Osteoblast (primary cell): Measurements from ENCODE around the gene FXYD5. TPM values are rescaled to one million over a fixed set of nuclear protein-coding genes. Genes with fewer than 3 reads are reported as not detected.
A peak's percentile ranks its signal among the peaks of the same experiment; 100 is the strongest.

ENCODE experiments used
- DNase-seq: peaks from one replicate; pipeline ENCODE4 v3.0.0; 2011; ENCODE audit warnings: low spot score, mixed read lengths; ENCODE audit not compliant: insufficient read length; ENCODE audit errors: missing footprints
- H2AFZ ChIP-seq: 2 replicates; pipeline ENCODE4 v1.6.0; 2011; ENCODE audit warnings: mild to moderate bottlenecking, low read length
- H3K27ac ChIP-seq: 2 replicates; pipeline ENCODE4 v1.5.1; 2011; ENCODE audit warnings: mild to moderate bottlenecking, low read depth, low read length, moderate library complexity
- H3K27me3 ChIP-seq: 2 replicates; pipeline ENCODE4 v1.6.0; 2012; ENCODE audit warnings: mild to moderate bottlenecking, control low read depth, inconsistent platforms, low read length, moderate library complexity; ENCODE audit not compliant: insufficient read depth
- H3K36me3 ChIP-seq: 2 replicates; pipeline ENCODE4 v1.5.1; 2011; ENCODE audit warnings: mild to moderate bottlenecking, low read length, control low read depth, moderate library complexity; ENCODE audit not compliant: insufficient read depth
- H3K4me1 ChIP-seq: 2 replicates; pipeline ENCODE4 v1.5.1; 2011; ENCODE audit warnings: mild to moderate bottlenecking, low read length, control low read depth, moderate library complexity; ENCODE audit not compliant: insufficient read depth
- H3K4me2 ChIP-seq: 2 replicates; pipeline ENCODE4 v1.6.0; 2011; ENCODE audit warnings: mild to moderate bottlenecking, low read length; ENCODE audit not compliant: insufficient read depth
- H3K4me3 ChIP-seq: fragments of 200-600 bp; sonication (generic); 3 replicates; pipeline ENCODE4 v1.5.1; 2012; ENCODE audit warnings: mild to moderate bottlenecking, low read length, inconsistent platforms; ENCODE audit not compliant: insufficient read depth
- H3K79me2 ChIP-seq: 2 replicates; pipeline ENCODE4 v1.6.0; 2012; ENCODE audit warnings: mild to moderate bottlenecking, low read length, control low read depth, inconsistent platforms; ENCODE audit not compliant: insufficient read depth
- H3K9me3 ChIP-seq: 2 replicates; pipeline ENCODE4 v1.5.1; 2011; ENCODE audit warnings: low read depth, low read length, control low read depth
- H4K20me1 ChIP-seq: 2 replicates; pipeline ENCODE4 v1.6.0; 2012; ENCODE audit warnings: mild to moderate bottlenecking, low read length, control low read depth; ENCODE audit not compliant: insufficient read depth
- CTCF ChIP-seq: IDR thresholded peaks from 2 replicates; pipeline ENCODE4 v1.5.1; 2011; ENCODE audit warnings: mild to moderate bottlenecking, low read depth, low read length, moderate library complexity; ENCODE audit errors: extremely low read depth
- total RNA-seq: library from RNA; depleted of rRNA; stranded (reverse); fragments of >200 nt; gene quantifications from 2 replicates; pipeline ENCODE4 v1.2.3, GENCODE V29; 2012

The FXYD5 gene
- total RNA-seq, 1 donor = 29.0 TPM

- no peak overlapping the region for H3K27ac ChIP-seq
- no peaks in the 10 kb centered on the region for H3K36me3 ChIP-seq
- no peaks in the 10 kb centered on the region for H3K79me2 ChIP-seq
- H3K4me2 ChIP-seq = no peak overlapping the region
- no peaks in the 10 kb centered on the region for H3K27me3 ChIP-seq
- no peak overlapping the region for H2AFZ ChIP-seq
- H4K20me1 ChIP-seq = no peaks in the 10 kb centered on the region
- no peak overlapping the region for H3K4me3 ChIP-seq
- H3K4me1 ChIP-seq = no peaks in the 10 kb centered on the region
- no peaks in the 10 kb centered on the region for H3K9me3 ChIP-seq
- TF ChIP-seq CTCF = no peak
- DNase-seq = no peak
Observed at GRCh38 chr19:35207391-35207871, 52.9 kb downstream of the FXYD5 start.

- H3K27me3 ChIP-seq = no peaks in the 10 kb centered on the region
- H3K27ac ChIP-seq = no peak overlapping the region
- no peaks in the 10 kb centered on the region for H3K4me1 ChIP-seq
- no peak overlapping the region for H3K4me3 ChIP-seq
- no peaks in the 10 kb centered on the region for H4K20me1 ChIP-seq
- no peak for TF ChIP-seq CTCF
- no peaks in the 10 kb centered on the region for H3K9me3 ChIP-seq
- no peak overlapping the region for H3K4me2 ChIP-seq
- no peak for DNase-seq
- H2AFZ ChIP-seq = no peak overlapping the region
- no peaks in the 10 kb centered on the region for H3K79me2 ChIP-seq
- no peaks in the 10 kb centered on the region for H3K36me3 ChIP-seq
Observed at GRCh38 chr19:35208121-35208520, 53.6 kb downstream of the FXYD5 start.

GRCh38 chr19:35209646-35210045 is 55.1 kb downstream of the FXYD5 start:
- Histone ChIP-seq H3K9me3 (no peaks in the 10 kb centered on the region), H3K4me1 (peaks cover 8% of the 10 kb centered on the region), H4K20me1 (no peaks in the 10 kb centered on the region), H3K4me2 (no peak overlapping the region), H3K36me3 (no peaks in the 10 kb centered on the region), H3K4me3 (no peak overlapping the region), H3K79me2 (no peaks in the 10 kb centered on the region), H3K27me3 (no peaks in the 10 kb centered on the region), H3K27ac (no peak overlapping the region), H2AFZ (no peak overlapping the region)
- DNase-seq = no peak
- no peak for TF ChIP-seq CTCF

- no peak overlapping the region for H3K27ac ChIP-seq
- H3K4me3 ChIP-seq = no peak overlapping the region
- no peaks in the 10 kb centered on the region for H3K27me3 ChIP-seq
- H3K79me2 ChIP-seq = no peaks in the 10 kb centered on the region
- no peaks in the 10 kb centered on the region for H3K9me3 ChIP-seq
- no peaks in the 10 kb centered on the region for H3K36me3 ChIP-seq
- H3K4me2 ChIP-seq = no peak overlapping the region
- peak; percentile 35 for DNase-seq
- no peak overlapping the region for H2AFZ ChIP-seq
- H3K4me1 ChIP-seq = peaks cover 8% of the 10 kb centered on the region
- no peak for TF ChIP-seq CTCF
- no peaks in the 10 kb centered on the region for H4K20me1 ChIP-seq
Observed at GRCh38 chr19:35211545-35212230, 57.2 kb downstream of the FXYD5 start.
